Colon (tissue), 2 donors: Measurements from ENCODE around the gene C11orf21.

Experiments used
- FAIRE-seq: peaks from 2 replicates; lab custom pipeline; 2012; peaks lifted over from hg19 to GRCh38; lab: Jason Lieb, UNC
- donor health status: control.
- donor health status: control.

C11orf21 gene

GRCh38 chr11:2260491-2261364 lies 41.0 kb downstream of the C11orf21 start:
- no peak for FAIRE-seq

- no peak for FAIRE-seq
These were observed 41.7 kb downstream of the C11orf21 start for GRCh38 chr11:2259897-2260451.

DNA sequence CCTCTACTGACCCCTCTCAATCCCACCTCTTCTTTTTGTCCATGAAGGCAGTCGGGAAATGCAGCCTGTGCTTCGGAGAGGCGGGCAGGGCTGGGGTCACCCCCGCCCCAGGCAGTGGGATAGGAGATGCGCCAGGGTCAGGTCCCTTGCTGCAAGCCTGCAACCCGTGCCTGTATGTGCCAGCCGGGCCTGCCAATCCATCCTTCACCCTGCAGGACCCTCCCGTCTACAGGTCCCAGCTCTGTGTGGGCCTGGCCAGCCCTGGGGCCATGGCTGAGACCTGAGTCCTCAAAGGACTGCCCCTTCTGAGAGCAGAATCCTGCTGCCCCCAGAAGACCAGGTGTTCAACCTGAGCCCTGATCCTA lies 42.3 kb downstream of the C11orf21 start:
- no peak for FAIRE-seq

DNA sequence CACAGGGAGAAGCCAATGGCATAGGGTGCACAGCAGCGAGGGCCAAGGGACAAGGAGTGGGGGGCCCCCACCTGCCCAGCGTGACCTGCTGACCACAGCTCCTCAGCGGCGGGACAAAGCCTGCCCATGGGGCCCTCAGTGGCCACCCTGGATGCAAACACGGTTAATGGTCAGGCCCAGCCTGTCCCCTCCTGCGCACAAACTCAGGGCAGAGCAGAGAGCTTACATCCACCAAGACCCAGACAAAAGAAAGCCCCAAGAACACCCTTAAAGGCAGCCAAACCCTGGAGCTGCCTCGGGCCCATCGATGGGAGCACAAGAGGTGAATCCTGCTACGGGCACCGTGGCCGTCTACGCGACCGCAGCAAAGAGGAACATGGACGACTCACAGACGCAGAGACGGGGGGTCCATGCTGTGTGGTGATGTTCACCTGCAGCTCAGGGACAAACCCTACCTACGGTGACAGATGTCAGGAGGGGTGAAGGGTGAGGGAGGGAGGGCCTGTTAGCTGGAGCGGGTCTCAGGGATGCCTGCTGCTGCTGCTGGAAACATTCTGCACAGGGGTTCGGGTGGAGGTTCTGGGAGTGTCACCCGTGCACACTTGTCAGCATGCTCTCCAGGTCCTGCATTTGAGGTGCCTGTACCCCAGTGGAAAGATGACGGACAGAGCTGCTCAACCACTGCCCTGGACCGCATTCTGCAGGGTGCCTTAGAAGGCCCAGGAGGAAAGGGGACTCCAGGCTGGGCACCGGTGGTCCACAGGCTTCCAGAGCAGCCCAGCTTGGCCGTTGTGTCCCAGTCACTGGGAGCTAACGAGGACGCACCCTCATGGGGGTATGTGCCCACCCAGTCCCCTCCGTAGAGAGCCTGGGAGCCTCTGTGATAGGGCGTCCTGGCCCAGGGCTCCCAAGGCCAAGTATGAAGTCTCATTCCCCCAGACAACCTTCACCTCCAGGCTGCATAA lies 42.9 kb downstream of the C11orf21 start:
- FAIRE-seq: no peak

- FAIRE-seq: no peak
These were observed 44.6 kb downstream of the C11orf21 start for GRCh38 chr11:2256951-2257700.

DNA sequence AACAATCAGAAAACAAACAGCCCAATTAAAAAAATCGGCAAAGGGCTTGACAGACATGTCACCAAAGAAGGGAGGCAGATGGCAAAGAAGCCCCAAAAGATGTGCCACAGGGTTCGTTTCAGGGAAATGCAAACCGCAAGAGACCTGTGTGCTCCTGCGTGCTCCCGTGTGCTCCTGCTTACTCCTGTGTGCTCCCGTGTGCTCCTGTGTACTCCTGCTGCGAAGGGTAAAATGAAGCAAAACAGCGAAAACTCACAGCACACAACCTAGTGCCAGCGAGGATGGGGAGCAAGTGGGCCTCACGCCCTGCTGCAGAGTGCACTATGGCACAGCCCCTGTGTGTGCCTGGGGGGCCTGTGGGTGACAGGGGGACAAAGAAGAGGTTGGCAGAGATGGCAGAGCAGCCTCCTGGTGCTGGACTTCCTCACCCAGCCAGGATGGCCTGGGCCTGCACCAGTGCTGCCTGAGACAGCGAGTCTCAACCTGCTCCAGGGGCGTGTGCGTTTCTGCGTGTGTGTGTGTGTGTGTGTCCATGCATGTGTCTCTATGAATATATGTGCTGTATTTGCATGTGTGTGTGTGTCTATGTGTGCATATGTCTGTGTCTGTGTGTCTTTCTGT lies 45.3 kb downstream of the C11orf21 start:
- FAIRE-seq: no peak

- FAIRE-seq: no peak
These were observed 49.7 kb downstream of the C11orf21 start for GRCh38 chr11:2252018-2252417.

DNA sequence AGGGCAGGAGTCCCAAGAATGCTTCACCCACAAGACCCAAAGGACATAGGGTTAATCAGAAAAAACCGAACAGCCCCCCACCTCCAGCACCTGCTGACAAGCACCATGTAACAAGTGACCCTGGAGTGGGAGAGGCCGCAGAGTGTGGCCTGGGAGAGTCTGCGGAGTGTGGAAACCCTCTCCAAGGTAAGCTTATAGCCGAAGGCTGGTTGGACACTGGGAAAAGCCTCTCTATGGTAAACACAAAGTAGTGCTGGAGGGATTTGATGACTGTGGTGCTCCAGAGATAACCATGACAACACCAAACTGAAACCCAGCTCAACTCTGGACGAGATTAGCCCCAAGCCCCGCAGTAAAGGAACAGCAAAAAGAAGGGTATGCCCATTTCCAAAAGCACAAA lies 50.6 kb downstream of the C11orf21 start:
- FAIRE-seq: no peak

DNA sequence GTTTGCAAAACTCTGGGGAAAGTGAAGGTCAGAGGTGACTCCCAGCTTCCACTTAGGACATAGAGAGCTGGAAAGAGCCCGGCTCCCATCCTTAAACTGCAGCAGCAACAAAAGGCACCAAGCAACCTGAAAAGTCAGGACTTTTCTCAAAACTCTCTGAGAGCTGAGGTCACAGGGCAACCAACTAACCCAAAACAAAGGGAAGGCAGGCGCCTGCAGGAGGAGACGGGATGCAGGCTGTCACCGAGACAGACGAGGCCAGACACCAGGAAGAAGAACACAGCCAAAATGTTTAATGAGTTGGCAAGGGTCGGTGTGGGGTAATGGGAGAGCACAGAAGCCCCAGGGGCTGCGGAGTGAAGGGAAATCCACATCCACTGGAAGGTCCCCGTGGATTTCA lies 51.2 kb downstream of the C11orf21 start:
- FAIRE-seq: no peak

GRCh38 chr11:2250041-2250440 lies 51.7 kb downstream of the C11orf21 start:
- no peak for FAIRE-seq

DNA sequence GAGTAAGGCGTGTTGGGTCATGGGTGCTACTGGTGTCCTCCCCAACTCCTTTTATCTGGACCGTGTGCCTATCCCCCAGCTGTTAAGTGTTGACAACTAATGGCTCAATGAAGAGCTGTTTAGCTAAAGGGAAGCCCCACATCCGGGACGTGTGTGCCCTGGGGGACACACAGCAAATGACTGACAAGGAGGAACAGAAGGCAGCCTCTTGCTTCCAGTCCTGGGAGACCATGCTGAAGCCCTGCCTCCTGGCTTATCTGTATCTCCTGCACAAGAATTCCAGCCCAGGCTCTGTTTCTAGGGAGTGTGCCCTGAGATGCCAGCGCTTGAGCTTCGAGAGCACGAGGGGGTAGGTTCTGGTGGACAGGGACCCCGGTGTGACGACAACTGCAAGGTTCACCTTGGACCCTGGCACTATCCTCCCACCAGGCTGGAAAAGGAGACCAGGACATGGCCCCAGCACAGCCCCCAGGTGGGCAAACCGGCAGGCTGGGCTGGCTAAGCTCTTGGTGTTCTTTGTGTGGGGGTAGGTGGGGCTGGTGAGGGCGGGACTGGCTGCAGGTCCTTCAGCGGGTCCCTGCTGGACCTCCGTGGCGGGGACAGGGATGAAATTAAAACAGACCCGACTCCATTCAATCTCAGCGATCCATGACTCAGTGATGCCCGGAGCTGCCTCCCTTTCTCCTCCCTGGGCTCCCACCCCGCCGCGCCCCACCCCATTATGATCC lies 52.4 kb downstream of the C11orf21 start:
- FAIRE-seq: no peak

DNA sequence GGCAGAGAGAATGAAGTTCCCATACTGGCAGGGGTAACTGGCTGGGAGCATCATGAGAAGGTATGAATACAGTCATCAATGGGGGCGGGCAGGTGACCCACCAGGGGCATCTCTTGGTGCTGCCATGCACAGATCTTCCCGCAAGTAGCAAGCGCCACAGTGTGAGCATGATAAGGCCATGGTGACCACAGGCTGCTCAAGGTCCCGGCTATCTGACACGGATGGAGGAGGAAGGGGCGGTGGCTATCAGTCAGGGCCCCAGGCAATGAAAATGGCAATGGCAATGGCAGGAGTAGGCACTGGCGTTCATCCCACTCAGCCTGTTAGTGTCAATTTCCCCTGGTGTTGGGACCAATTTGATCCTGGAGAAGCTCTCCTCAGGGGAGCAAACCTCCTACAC lies 53.0 kb downstream of the C11orf21 start:
- no peak for FAIRE-seq

DNA sequence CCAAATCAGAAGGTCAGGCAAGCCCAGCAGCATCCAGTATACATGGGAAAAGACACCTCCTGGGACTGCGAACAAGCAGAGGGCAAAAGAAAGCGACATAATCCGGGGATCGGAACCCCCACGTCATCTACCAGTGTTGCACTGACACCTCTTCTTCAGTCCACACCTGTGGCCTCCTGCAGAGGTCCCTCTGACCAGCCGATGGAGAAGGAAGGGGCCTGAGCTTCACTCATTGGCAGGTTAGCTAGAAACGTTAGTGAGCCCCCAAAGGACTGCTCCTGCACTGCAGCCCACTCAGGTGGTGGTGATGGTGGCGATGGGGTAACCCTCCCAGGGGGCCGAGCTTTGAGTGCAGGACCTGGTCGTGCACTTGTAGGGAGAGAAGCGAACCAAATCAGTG lies 53.5 kb downstream of the C11orf21 start:
- FAIRE-seq: no peak

- FAIRE-seq: no peak
These were observed 54.2 kb downstream of the C11orf21 start for GRCh38 chr11:2247496-2247895.
